Measurements from ENCODE around the gene GMPR2.

GRCh38 chr14:24247422-24247821, 14.7 kb downstream of the GMPR2 start:
- no peak for TF ChIP-seq POLR2A (IDR thresholded peaks at IDR 0.05)
- TF ChIP-seq, protein P1, sequence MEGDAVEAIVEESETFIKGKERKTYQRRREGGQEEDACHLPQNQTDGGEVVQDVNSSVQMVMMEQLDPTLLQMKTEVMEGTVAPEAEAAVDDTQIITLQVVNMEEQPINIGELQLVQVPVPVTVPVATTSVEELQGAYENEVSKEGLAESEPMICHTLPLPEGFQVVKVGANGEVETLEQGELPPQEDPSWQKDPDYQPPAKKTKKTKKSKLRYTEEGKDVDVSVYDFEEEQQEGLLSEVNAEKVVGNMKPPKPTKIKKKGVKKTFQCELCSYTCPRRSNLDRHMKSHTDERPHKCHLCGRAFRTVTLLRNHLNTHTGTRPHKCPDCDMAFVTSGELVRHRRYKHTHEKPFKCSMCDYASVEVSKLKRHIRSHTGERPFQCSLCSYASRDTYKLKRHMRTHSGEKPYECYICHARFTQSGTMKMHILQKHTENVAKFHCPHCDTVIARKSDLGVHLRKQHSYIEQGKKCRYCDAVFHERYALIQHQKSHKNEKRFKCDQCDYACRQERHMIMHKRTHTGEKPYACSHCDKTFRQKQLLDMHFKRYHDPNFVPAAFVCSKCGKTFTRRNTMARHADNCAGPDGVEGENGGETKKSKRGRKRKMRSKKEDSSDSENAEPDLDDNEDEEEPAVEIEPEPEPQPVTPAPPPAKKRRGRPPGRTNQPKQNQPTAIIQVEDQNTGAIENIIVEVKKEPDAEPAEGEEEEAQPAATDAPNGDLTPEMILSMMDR (IDR thresholded peaks at IDR 0.05): no peak

Measured in thyroid gland (tissue), 4 donors.